Measurements from ENCODE around the gene DHRS1.

DHRS1 gene

DNA sequence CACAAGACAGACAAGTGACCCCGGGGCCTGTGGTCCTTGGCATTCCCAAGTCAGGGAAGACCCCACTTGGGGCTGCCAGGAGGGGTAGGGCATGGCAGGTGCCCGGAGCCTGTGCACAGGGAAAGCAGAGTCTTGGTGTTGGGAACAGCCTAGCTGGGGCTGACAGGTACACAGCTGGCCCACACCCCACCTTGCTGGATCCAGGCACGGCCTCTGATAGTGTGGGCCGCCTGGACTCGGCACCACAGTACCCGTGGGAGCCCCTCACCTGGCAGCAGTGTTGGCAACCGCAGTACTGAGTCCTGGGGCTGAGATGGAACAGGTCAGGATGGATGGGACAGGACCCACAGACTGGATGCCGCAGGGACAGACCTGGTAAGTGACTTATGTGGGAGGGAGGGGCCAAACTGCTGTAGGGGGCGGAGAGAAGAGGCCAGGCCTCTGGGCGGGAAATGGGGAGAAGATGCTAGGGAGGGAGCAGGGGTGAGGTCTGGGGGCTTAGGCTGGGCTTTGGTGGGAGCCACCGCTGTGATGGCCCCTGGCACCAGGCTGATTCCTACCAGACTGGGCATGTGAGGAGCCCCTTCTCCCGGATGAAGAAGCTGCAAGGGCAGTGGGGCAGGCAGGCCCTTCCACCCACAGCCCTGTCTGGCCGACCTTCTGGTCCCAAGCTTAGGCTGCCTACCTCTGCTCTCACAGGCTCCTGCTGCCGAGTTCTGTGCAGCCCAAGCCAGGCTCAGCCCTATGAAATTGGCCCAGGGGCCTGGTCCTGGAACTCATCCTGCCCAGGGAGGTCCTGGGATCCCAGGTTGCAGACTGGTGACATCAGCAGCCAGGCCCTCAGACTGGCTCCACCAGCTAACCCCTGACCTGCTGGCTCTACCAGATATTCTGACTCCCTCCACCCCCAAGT is 36.5 kb downstream of the DHRS1 start, which contains the start of gene TGM1:
Gene TGM1 (minus strand): TSS at position 357 of the 913 bp plus-strand sequence. CDS start 825 bp downstream, outside the sequence.
- peak; percentile 16 for DNase-seq (ENCODE audit: low read depth)

DNA sequence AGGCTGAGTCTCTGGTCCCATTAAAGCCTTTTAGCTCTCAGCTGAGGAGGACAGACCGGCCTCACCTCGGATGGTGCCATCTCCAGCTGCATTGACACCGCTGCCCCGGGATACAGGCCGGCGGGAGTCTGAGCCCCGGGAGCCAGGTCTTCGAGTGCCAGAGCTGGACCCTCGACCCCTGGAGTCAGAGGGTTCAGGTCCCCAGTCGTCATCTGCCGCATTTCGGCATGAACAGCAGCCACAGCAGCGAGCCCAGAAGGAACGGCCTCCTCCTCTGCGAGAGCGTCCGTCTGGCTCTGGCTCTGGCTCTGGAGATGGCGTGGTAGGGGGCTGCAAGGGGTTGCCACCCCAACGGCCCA is 37.6 kb downstream of the DHRS1 start:
- DNase-seq (ENCODE audit: low read depth), result no peak

DNA sequence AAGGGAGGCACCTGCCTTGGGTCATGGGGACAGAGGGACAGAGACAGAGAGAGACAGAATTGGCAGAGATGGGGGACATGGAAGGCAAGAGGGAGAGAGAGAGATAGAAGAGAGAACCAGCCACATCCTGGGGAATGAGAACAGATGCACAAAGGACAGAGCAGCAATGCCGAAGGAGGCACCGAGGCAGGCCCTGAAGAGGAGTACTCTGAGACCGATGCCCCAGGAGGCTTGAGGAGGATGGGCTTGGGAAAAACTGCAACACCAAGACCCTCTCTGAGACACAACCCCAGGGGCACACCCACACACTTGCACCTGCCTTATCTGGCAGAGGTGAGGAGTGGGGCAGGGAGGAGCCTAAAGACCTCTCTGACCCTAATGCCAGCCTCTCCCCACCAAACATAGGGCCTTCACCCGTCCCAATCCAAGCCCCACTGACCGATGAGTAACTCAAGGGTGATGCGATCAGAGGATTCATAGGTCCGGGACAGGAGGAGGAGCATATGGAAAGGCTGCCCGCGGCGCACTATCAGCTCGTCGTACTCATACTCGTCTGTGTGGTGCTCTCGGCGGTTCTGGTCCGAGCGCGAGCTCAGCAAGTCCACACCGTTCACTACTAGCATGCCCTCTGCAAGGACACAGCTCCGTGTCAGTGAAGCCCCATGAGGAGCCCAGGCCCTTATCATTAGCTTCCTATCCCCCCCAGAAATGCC is 38.2 kb downstream of the DHRS1 start:
- DNase-seq (ENCODE audit: low read depth), result no peak

DNA sequence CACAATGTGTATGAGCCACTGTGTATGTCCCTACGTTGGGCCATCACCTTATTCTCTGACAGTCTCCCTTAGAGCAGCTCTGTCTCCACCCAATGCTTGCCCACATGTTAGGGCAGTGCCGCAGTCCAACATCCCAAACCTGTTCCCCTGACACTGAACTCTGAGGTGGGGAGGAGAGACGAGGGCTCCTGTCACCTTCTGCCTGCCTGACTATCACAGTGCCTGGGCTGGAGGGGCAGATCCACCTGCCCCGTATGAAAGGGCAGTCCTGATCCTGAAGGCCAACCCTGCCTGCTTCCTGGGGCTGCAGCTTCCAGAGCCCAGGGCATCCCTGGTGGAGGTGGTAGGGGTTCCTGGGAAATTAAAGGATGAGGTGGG is 38.8 kb downstream of the DHRS1 start:
- no peak for DNase-seq (ENCODE audit: low read depth)

DNA sequence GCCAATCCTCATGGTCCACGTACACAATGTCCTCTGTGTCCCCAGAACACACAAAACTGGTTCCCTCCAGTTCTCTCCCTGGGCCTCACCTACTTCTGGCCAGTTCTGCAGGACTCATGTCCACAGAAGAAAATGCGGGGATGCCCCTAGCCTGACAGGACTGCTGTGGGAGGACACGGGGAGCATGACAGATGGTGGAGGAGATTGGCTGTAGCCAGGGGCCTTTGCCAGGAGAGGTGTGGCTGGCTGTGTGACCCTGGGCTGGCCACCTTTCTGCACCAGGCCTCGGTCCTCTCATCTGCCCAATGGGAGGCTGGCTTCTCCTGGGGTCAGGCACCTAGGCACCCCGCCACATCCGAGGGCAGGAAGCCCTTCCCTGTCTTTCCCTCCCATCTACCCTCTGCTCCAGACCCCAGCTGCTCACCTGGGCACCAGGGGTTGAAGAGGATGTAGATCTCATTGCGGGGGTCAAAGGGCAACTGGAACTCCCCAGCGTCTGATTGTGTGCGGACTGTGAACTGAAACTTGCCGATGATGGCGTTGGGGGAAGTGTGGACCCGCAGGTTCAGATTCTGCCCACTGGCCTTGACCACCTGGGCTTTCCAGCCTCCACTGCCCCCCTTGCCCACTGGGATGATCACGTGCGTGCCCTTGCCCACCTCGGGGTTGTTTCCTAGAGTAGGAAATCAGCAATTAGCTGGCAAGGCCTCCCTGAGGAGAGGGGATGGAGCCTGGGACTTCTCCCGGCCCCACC is 39.4 kb downstream of the DHRS1 start:
- no peak for DNase-seq (ENCODE audit: low read depth)

DNA sequence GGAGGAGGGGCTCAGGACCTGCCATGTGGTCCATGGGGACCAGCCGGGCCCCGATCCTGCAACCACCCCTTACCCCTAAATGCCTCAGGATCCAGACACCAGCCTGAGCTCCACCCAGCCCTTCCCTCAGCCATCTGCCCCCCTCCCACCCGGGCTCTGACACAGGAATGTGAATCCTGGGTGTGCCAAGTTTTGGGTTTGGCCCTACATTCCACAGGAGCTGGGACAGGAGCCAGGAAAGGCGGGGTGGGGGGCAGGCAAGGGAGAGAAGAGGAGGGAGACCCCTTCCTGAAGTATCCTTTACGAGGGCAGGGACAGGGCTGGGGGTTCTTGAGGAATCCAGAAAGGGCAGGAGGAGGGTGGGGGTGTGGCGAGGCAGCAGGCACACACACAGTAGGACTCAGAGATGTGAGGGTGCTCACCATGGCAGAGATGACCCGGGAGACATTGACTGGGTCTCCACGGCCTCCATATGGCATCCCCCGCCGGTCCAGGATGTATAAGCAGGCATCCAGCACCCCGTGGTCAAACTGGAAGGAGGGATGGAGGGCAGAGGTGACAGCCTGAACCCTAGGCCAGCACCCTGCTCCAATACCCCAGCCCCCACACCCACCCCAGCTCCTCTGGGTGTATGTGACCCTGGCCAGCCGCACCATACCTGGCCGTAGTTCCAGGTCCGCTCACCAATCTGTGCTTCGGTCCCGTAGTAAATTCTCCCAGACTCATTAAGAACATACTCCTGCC is 40.1 kb downstream of the DHRS1 start:
- peak; percentile 73 for DNase-seq (ENCODE audit: low read depth)

DNA sequence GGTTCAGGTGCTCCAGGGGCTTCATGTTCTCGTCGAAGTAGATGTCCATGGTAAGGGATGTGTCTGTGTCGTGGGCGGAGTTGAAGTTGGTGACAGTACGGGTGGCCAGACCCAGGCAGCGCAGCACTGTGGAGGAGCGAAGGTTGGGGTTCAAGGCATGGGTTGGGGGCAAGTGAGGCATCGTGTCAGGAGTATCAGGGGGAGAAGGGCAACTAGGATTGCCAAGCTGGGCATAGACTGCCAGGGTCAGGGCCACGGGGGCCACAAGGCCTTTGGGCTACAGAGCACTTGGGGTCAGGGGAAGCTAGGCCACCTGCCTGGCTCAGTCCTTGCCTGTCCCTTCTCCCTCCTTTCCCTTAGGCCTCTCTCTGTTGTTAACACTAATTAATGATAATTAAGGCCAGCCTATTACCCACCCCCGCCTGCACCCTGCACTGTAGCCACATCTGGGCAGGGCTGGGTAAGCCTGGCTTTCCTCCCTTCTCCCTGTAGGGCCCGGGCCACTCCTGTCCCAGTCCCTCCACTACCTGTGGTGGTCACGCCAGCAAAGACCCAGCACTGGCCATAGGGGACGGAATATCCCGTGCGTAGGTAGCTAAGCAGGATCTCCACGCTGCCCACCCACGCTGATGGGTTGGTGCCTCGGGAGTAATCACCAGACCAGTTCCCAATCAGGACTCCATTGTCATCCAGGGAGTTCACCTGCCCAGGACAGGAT is 40.9 kb downstream of the DHRS1 start:
- DNase-seq (ENCODE audit: low read depth), result no peak

DNA sequence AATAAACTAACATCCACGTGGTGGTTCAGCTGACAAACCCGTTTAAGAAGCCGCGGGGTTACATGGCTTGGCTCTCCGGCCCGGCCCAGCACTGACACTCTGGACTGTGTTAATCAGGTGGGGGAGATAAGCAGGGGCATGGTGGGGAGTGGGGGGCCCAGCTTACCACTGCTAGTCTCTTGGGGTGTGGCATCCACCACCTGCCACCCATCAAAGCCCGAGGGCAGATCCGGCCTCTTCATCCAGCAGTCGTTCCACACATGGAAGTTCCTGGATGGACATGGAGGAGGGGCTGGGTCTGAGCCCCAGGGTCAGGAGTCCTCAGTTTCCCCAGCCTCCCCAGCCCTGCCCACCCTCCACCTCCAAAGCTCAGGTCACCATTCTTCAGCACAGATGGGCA is 41.5 kb downstream of the DHRS1 start:
- no peak for DNase-seq (ENCODE audit: low read depth)

DNA sequence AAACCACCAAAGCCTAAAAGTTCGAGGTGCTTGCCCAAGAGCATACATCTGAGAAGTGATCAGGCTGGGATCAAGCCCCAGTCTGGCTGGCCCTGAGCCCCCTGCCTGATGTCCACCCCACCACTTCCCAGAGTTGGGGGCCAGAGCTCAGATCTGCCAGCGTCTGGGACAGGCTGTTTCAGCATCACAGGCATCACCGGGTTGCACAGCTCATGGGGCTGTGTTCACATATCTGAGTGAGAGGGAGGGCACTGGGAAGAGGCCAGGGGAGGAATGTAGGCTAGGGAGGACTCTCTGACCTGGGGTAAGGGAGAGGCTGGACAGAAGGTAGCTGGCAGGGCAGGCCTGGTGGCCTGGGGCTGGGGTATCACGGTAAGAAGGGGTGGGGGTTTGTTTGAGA is 42.6 kb downstream of the DHRS1 start:
- no peak for DNase-seq (ENCODE audit: low read depth)

DNA sequence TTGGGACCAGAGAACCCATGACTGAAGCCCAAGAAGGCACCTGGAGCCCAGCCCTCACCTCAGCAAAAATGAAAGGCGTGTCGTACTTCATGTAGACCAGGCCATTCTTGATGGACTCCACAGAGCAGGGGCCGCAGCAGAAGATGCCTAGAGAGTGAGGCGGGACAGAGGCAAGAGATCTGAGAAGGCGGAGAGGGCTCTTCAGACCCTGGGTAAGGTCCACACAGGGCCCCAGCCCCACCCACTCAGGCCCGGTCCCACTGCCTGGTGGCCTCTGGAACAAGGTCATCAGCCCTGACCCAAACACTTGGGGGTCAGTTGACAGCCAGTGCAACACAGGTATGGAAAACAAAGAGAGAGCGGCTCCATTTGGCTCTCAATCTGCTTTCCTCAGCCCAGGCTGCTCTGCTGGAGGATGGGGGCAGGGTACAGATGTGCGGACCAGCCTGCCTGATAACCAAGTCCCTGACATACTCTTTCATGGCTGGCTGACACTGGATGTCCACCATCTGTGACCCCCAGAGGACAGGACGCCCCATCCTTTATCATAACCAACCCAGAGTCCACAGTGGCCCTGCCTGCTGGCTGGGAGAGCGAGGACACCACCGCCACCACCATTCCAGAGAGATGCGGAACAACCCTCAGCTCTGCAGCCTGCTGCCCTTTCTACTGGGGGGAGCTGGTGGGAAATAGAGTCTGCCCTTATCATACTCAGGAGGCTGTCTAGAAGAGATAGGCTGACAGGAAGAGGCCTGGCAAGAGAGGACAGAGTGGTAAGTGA is 43.5 kb downstream of the DHRS1 start:
- DNase-seq (ENCODE audit: low read depth), result no peak

DNA sequence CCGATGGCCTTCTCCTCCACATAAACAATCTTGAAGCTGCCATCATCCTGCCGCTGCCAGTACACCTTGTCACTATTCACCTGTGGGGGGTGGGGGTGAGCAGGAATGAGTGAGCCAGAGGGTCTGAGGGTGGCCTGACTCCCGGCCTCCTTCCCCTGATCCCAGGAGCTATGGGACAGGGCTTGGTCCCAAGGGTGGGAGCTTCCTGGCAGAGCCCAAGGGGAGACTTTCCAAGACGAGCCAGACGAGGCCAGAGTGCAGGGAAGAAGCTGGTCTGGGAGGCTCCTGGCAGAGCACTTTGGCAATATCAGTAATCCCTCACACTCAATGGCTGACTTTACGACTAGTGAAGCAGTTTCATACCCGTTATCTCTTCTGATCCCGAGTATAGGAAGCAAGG is 44.1 kb downstream of the DHRS1 start:
- no peak for DNase-seq (ENCODE audit: low read depth)

DNA sequence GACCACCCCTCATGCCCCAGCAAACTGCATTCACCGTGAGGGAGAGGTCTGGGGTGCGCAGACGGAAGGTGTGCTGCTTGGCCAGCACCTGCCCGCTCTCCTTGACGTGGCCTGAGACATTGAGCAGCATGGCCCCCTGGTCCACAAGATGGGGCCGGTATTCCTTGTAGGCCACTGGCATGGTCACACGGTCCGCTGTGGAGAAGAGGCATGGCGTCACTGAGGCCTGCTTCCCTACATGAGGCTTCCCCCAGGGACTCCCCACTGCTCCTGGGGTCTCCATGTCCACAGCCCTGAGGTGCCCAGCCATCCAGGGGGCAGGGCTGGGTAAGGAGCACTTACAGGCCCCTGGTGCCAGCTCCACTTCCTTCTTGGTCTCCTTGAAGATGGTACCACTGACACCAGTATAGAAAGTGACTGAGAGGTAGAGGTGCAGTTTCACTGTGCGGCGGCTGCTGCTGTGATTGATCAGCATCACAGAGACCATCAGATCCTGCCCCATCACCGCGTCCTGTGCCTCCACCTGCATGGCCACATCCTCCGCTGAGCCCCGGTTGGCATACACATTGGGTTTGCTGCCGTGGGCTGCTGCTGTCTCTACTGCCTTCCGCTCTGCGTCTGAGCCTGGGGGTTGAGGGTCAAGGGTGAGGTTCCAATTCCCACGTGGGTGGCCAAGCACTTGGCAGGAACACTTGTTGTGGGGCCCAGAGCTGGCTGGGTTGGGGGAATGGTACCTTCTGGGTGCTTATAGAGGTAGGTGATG is 44.8 kb downstream of the DHRS1 start:
- no peak for DNase-seq (ENCODE audit: low read depth)

DNA sequence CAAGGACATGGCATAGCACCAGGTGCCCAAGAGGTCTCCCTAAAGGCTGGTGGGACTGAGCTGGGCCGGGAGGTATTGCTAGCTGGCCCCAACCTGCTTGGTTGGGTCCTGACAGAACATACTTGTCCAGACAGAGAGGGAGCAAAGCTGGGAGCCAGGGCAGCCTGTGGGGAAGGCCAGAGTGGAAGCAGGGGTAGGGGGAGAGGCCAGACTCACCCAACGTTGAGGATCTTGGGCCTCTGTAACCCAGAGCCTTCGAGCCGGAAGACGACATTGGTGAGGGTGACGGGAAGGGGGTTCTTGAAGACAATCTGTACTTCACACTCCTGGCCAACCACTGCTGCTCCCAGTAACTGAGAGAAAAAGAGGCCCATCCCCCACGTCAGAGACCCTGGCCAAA is 45.6 kb downstream of the DHRS1 start:
- DNase-seq (ENCODE audit: low read depth), result no peak

DNA sequence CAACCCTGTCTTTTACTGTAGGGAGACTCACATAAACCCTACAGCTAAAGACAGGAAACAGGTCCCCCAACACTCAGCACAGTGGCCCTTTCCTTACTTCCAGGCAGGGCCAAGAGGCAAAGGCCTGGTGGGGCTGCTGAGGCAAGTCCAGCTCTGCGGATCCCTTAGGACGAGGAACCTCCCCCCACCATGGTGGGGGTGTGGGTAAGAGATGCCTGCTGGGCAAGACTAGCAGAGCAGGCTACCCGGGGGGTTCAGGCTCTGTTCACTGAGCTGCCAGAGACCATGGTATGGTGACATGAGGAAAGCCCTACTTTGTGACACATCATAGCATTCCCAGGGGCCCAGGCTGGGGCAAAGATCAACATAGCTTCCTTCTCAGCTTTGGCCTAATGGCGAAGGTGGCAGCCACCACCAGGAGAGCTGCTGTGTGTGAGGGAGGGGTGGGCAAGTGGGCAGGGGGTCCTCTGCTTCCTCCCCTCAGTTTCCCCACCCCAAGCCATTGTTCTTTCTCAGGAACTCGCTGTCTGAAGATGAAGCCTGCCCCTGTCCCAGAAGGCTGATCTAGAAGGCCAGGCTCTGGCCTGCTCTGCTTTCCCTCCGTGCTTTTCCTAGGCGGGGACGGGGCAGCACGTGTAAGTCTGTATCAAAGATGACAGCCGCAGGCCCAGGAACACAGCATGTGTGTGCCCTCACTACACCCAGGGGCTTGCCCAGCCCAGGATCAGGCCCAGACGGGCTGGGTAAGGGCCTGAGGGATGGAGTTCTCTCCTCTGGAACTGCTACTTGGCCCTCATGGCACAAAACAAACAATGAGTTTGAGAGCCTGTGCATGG is 47.1 kb downstream of the DHRS1 start:
- no peak for DNase-seq (ENCODE audit: low read depth)

DNA sequence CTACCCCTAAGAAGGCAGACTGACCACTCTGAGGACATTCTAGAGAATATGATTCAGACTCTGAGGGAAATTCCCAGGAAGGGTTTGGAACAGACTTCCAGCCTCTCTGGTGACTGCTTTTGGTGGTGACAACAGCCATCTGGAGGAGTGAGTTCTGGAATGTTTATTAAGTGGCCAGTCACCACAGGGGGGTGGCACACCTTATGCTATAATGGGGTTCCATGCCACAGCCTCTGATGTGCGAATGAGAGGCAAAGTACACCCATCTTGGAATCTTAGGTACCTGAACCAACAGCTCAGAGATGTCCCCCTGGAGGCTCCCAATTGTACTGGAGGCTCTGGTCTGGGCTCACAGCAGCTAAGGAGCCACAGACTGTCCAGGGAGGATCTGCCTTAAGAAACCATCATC is 47.7 kb downstream of the DHRS1 start:
- peak; percentile 72 for DNase-seq (ENCODE audit: low read depth)

DNA sequence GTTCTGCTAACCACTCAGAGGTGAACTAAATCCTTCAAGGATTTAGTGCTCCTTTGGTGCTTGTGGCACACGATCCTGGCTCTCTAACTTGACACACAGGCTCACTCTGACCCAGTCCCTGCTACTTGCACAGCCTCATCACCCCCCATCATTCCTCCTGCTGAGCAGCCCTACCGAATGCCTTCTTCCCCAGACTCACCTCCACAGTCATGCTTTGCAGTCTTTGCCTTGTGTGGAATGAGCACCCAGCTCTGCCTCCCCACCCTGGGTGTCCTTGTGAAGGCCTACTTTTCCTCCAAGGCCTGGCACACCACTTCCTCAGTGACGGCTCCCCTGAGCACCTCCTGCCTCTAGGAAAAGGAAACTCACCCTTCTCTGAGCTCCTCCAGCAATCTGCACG is 49.2 kb downstream of the DHRS1 start:
- DNase-seq (ENCODE audit: low read depth), result no peak

DNA sequence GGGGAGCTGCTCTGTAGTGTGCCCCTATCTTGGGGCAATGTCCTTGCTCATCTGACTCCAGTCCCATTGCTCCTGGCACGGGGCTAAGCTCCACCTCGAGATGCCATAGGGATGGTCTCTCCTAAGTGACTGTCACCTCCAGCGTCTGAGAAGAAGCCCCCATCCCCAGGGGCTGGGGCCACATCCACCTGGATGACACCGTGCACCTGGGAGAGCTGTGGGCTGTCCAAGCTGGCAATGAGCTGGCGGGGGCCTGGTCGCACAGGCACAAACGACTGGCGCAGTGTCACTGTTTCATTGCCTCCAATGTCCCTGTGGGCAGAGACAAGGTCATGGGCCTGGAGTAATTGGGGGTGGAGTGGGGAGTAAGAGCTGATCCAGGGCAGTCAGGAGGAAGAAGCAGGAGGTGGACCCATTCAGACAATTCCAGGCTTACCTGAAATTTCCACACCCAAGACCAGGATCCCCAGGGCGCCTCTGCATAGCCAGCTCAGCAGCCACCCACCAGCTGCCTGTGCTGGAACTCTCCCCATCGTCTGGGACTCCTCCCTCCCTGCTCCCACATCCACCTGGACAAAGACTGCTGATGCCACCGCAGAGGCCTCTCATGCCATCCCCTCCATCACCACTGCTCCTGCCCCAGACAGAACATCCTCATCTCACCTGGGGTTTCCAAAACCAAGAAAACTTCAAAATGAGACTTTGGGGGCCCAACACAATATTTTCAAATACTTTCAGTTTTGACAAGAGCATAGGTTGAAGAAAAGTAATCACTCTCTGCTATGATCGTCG is 50.2 kb downstream of the DHRS1 start:
- no peak for DNase-seq (ENCODE audit: low read depth)

DNA sequence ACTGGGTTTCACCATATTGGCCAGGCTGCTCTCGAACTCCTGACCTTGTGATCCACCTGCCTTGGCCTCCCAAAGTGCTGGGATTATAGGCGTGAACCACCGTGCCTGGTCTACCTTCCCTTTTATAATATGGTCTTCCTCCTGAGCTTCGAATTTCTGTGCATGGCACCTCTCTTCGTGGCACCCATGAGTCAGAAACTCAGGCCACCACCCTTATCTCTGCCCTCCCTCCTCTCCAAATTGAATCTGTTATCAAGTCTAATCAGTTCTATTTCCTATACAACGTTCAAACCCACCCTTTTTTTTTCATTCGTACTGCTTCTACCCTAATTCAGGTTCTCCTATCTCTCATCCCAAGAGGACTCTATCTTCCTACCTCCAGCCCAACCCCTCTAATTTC is 52.2 kb downstream of the DHRS1 start:
- DNase-seq (ENCODE audit: low read depth), result no peak

Measured in EH (cell line).